HG03457 (cell line): ENCODE data around the gene STK31.
"Not testable (repeated sequence)": the region's sequence is repeated elsewhere in the genome, so short reads cannot be mapped to it uniquely, and the experiment has no call there.

Experiments used
- ATAC-seq: cut with Tn5 transposase; IDR thresholded peaks from one replicate; pipeline ENCODE4 v1.9.1; 2021; ENCODE audit warnings: moderate number of reproducible peaks; ENCODE audit not compliant: unreplicated experiment

STK31 gene

DNA sequence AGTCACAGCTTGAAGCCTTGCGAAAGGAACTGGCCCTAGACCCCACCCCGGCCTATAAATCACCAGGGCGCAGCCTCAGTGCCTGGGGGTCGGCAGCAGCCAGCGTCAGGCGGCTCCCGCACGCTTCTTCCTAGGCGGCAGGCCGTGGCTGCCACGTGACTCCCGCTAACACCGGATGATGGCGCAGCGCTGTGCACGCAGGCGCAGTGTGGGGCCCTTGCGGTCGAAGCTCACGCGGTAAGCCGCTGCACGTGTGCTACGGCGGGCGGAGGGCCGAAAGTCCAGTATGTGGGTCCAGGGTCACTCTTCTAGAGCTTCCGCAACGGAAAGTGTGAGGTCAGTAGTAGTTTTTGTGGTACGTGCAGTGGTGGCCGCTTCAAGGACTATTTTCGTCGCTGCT is at the start of gene STK31:
Gene STK31 (plus strand): TSS at position 220 of the 400 bp plus-strand sequence. CDS start 67 bp downstream, at position 287.
- ATAC-seq = no peak

- no peak for ATAC-seq
Measured at GRCh38 chr7:23661385-23661784, 48.6 kb upstream of the STK31 start.

DNA sequence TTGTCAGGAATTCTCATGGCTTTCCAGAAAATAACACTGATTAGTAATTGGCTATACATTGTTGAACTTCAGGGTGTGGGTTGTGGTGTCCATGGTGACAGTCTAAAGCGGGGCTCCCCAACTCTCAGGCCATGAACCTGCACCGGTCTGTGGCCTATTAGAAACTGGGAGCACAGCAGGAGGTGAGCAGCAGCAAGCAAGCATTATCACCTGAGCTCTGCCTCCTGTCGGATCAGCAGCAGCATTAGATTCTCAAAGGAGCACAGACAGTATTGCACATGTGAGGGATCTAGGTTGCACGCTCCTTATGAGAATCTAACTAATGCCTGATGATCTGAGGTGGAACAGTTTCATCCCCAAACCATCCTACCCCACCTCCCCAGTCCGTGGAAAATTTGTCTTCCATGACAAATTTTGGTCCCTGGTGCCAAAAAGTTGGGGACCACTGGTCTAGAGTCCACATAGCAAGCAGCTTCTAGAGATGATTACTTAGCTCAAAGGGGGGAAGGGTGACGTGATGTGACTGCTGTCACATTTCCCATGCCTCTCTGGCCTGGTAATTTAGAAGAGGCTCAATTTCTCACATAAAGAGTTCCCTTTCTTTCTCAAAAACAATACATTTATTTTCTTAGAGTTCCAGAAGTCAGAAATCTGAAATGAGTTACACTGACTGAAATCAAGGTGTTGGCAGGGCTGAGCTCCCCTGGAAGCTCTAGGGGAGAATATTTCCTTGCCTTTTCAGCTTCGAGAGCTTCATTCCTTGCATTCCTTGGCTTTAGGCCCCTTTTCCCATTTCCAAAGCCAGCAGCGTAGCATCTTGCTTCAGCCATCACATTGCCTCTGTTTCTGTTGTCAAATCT is 47.7 kb upstream of the STK31 start:
- ATAC-seq = no peak

DNA sequence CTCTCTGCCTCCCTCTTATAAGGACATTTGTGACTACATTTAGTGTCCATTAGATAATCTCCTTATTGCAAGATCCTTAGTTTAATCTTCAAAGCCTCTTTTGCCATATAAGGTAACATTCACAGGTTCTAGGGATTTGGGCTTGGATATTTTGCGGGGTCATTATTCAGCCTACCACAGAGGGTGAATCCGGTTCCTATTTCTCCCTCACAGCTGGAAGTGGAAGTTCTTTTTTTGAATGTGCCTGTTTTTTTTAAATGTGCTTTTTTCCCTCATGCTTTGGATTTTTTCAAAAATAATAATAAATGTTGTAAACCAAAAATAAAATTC is 47.1 kb upstream of the STK31 start:
- no peak for ATAC-seq

DNA sequence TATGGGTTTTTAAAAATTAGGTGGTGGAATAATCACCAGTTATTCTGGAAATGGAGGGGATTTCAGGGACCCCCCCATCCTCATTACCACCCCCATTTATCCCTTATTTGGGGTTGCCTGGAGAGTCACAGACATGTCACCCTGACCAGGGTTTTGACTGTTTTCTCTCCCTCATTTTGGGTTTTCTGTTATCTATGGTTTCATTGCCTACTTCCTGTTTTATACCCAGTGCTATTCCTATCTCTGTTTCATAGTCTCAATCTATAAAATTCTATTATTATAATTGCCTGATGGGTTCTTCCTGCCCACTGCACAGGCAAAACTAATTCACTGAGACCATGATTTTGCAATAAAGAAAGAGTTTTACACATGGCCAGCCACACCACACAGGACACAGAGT is 45.9 kb upstream of the STK31 start:
- no peak for ATAC-seq

GRCh38 chr7:23672033-23672432 is 38.0 kb upstream of the STK31 start:
- ATAC-seq = no peak

- peak; percentile 97 for ATAC-seq
Measured at GRCh38 chr7:23679898-23680413, 30.1 kb upstream of the STK31 start, which contains the start of gene FAM221A. TSS of gene FAM221A (plus strand) at chr7:23680199. CDS start at chr7:23680219, 20 bp downstream.

- peak; percentile 24 for ATAC-seq
Measured at GRCh38 chr7:23680414-23681405, 29.3 kb upstream of the STK31 start.

GRCh38 chr7:23684041-23684440 is 26.0 kb upstream of the STK31 start:
- not testable (repeated sequence) for ATAC-seq

- no peak for ATAC-seq
Measured at GRCh38 chr7:23685731-23686130, 24.3 kb upstream of the STK31 start.

- no peak for ATAC-seq
Measured at GRCh38 chr7:23687011-23687410, 23.0 kb upstream of the STK31 start.

DNA sequence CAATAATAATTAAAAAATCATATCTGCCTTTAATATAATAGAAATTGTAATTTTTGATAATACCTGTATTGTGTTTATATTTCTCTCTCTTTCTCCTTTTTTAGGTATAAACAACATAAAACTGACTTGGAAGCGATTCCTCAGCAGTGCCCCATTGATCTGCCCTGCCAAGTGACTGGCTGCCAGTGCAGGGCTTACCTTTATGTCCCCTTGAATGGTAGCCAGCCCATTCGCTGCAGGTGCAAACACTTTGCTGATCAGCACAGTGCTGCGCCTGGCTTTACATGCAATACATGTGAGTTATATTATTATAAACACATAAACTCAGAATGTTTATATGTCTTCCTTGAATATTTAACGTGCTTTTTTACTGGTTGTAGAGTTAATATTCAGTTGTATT is 20.9 kb upstream of the STK31 start:
- no peak for ATAC-seq

- no peak for ATAC-seq
Measured at GRCh38 chr7:23691320-23691719, 18.7 kb upstream of the STK31 start.

DNA sequence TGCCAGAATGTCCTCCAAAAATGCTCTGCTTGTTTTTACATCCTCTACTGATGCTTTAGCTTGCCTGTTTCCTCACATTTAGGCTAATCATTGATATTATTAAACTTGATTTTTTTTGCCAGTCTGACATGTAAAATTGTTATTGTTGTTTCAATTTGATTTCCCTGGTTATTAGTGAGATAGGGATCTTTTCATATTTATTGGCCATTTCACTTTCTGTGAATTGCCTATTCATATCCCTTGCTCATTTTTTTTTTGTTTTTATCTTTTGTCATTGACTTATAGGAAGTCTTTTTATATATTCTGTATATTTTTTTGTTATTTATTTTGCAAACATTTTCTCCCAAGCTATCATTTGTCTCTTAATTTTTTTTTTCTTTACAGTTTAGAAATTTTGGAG is 16.8 kb upstream of the STK31 start:
- ATAC-seq = no peak

GRCh38 chr7:23696916-23697441 is 13.0 kb upstream of the STK31 start:
- no peak for ATAC-seq

- no peak for ATAC-seq
Measured at GRCh38 chr7:23698822-23699221, 11.2 kb upstream of the STK31 start.

DNA sequence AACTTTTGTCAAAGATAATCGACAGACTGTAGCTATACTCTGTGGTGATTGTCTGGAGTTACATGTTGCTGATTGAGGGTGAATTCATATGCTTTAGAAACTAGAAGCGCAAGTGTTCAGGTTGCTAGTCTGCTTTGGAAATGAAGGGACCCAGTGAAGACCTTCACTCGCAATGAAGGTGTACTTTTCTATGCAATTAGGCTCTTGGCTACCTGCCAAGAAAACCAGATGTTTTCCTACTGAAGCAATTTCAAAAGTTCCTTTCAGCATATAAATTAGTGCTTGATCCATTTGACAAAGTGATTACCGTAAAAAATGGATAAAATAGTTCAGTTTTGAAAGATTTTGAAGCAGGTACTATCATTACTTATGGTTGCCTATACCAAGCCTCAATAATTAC is 10.0 kb upstream of the STK31 start:
- ATAC-seq = no peak

DNA sequence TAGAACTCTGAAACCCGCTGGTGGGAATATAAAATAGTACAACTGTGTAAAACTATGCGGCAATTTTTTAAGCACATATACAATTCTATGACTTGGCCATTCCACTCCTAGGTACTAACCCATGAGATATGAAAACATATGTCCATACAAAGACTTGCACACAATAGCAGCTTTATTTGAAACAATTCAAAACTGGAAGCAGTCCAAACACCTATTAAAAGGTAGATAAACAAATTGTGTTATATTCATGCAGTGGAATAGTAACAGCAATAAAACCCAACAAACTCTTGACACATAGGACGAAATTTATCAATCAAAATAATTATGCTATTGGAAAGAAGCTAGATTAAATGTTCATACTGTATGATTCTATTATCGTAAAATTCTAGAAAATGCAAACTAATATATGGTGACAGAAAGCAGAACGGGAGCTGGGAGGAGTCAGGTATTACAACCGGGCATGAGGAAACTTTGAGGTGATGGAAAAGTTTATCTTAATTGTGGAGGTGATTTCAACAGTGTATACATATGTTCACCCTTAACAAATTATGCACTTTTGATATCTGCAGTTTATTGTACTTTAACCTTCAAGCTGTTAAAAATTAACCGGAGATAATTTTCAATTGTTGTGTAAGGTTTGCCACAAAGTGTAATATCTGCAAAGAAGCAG is 803 bp upstream of the STK31 start:
- ATAC-seq = no peak

- no peak for ATAC-seq
Measured at GRCh38 chr7:23712368-23713284, 2.6 kb downstream of the STK31 start.
